Stimulated activated memory B cell treated with anti-CD40 and anti-IgM and Interleukin-4, amounts not matched to agents 10 μg/mL and 1 μg/mL and 100 μg/mL, for 72 hours (primary cell): ENCODE results near the gene VPS29.
A peak's percentile ranks its signal among the peaks of the same experiment; 100 is the strongest.
"Not testable (repeated sequence)": the region's sequence is repeated elsewhere in the genome, so short reads cannot be mapped to it uniquely, and the experiment has no call there.

Source experiments
- ATAC-seq: fragments of 150-1000 bp; cut with Tn5 transposase; 2 replicates; pipeline ENCODE4 v1.10.0; 2021
- H3K27ac Mint-ChIP-seq: one replicate; pipeline ENCODE4 v1.8.0; 2022; ENCODE audit warnings: mild to moderate bottlenecking, mixed read lengths
- H3K27me3 Mint-ChIP-seq: one replicate; pipeline ENCODE4 v1.8.0; 2022; ENCODE audit warnings: mixed read lengths
- H3K36me3 Mint-ChIP-seq: one replicate; pipeline ENCODE4 v1.8.0; 2022; ENCODE audit warnings: mixed read lengths
- H3K4me1 Mint-ChIP-seq: one replicate; pipeline ENCODE4 v1.8.0; 2022; ENCODE audit warnings: mixed read lengths
- H3K4me3 Mint-ChIP-seq: one replicate; pipeline ENCODE4 v1.8.0; 2022; ENCODE audit warnings: mild to moderate bottlenecking, moderate library complexity, mixed read lengths
- H3K9me3 Mint-ChIP-seq: one replicate; pipeline ENCODE4 v1.8.0; 2022; ENCODE audit warnings: mixed read lengths

Gene VPS29

GRCh38 chr12:110501752-110502738, at the start of gene VPS29, which contains the start of gene RAD9B:
Gene VPS29, minus strand, starts transcription at chr12:110502111. Its CDS starts 60 bp downstream, at chr12:110502051.
Gene RAD9B, plus strand, starts transcription at chr12:110502331. Its CDS starts 7 bp downstream, at chr12:110502338.
- no peaks in the 10 kb centered on the region for H3K9me3 Mint-ChIP-seq
- peak; percentile 99 for ATAC-seq
- peak within 1 kb of the TSS; percentile 87 for H3K27ac Mint-ChIP-seq
- H3K4me1 Mint-ChIP-seq = peaks cover 28% of the 10 kb centered on the region
- H3K4me3 Mint-ChIP-seq = peak within 1 kb of the TSS; percentile 90
- H3K27me3 Mint-ChIP-seq = no peaks in the 10 kb centered on the region
- H3K36me3 Mint-ChIP-seq = peaks cover 6% of the 10 kb centered on the region

GRCh38 chr12:110550981-110551380, 49.1 kb upstream of the VPS29 start:
- ATAC-seq = no peak
- no peaks in the 10 kb centered on the region for H3K27me3 Mint-ChIP-seq
- peaks cover 37% of the 10 kb centered on the region for H3K36me3 Mint-ChIP-seq
- no peak overlapping the region for H3K4me3 Mint-ChIP-seq
- H3K27ac Mint-ChIP-seq = no peak overlapping the region
- peaks cover 52% of the 10 kb centered on the region for H3K4me1 Mint-ChIP-seq
- H3K9me3 Mint-ChIP-seq = no peaks in the 10 kb centered on the region

GRCh38 chr12:110549716-110550115, 47.8 kb upstream of the VPS29 start:
- no peak overlapping the region for H3K4me3 Mint-ChIP-seq
- H3K9me3 Mint-ChIP-seq = no peaks in the 10 kb centered on the region
- H3K4me1 Mint-ChIP-seq = peaks cover 43% of the 10 kb centered on the region
- H3K27ac Mint-ChIP-seq = peak overlapping the region; percentile 48
- no peak for ATAC-seq
- H3K36me3 Mint-ChIP-seq = peaks cover 48% of the 10 kb centered on the region
- no peaks in the 10 kb centered on the region for H3K27me3 Mint-ChIP-seq

GRCh38 chr12:110548678-110549077, 46.8 kb upstream of the VPS29 start:
- H3K4me1 Mint-ChIP-seq = peaks cover 44% of the 10 kb centered on the region
- H3K36me3 Mint-ChIP-seq = peaks cover 49% of the 10 kb centered on the region

GRCh38 chr12:110547090-110547489, 45.2 kb upstream of the VPS29 start:
- Mint-ChIP-seq H3K4me1 (peaks cover 50% of the 10 kb centered on the region), H3K4me3 (no peak overlapping the region), H3K36me3 (peaks cover 62% of the 10 kb centered on the region), H3K27ac (peak overlapping the region; percentile 35), H3K27me3 (no peaks in the 10 kb centered on the region), H3K9me3 (no peaks in the 10 kb centered on the region)
- no peak for ATAC-seq

More at GRCh38 chr12:110548678-110549077, 46.8 kb upstream of the VPS29 start:
- Mint-ChIP-seq H3K9me3 (no peaks in the 10 kb centered on the region), H3K27me3 (no peaks in the 10 kb centered on the region), H3K27ac (no peak overlapping the region), H3K4me3 (no peak overlapping the region)
- ATAC-seq = no peak

GRCh38 chr12:110546339-110546738, 44.4 kb upstream of the VPS29 start:
- H3K27me3 Mint-ChIP-seq = no peaks in the 10 kb centered on the region
- peaks cover 60% of the 10 kb centered on the region for H3K36me3 Mint-ChIP-seq
- peaks cover 45% of the 10 kb centered on the region for H3K4me1 Mint-ChIP-seq
- ATAC-seq = no peak
- no peak overlapping the region for H3K4me3 Mint-ChIP-seq
- no peaks in the 10 kb centered on the region for H3K9me3 Mint-ChIP-seq
- H3K27ac Mint-ChIP-seq = peak overlapping the region; percentile 35

GRCh38 chr12:110545812-110546211, 43.9 kb upstream of the VPS29 start:
- Mint-ChIP-seq H3K27ac (peak overlapping the region; percentile 35), H3K36me3 (peaks cover 58% of the 10 kb centered on the region), H3K27me3 (no peaks in the 10 kb centered on the region), H3K4me3 (no peak overlapping the region), H3K4me1 (peaks cover 45% of the 10 kb centered on the region), H3K9me3 (no peaks in the 10 kb centered on the region)
- no peak for ATAC-seq

- not testable (repeated sequence) for H3K27ac Mint-ChIP-seq, ATAC-seq, H3K9me3 Mint-ChIP-seq, H3K27me3 Mint-ChIP-seq, H3K4me3 Mint-ChIP-seq
- H3K4me1 Mint-ChIP-seq = peaks cover 45% of the 10 kb centered on the region
- peaks cover 55% of the 10 kb centered on the region for H3K36me3 Mint-ChIP-seq
Measured at GRCh38 chr12:110545259-110545658, 43.3 kb upstream of the VPS29 start.

- H3K36me3 Mint-ChIP-seq = peaks cover 52% of the 10 kb centered on the region
- peaks cover 36% of the 10 kb centered on the region for H3K4me1 Mint-ChIP-seq
- H3K4me3 Mint-ChIP-seq = no peak overlapping the region
- no peaks in the 10 kb centered on the region for H3K9me3 Mint-ChIP-seq
- H3K27me3 Mint-ChIP-seq = no peaks in the 10 kb centered on the region
- peak overlapping the region; percentile 73 for H3K27ac Mint-ChIP-seq
- no peak for ATAC-seq
Measured at GRCh38 chr12:110543965-110544364, 42.1 kb upstream of the VPS29 start.

- no peaks in the 10 kb centered on the region for H3K9me3 Mint-ChIP-seq
- peak overlapping the region; percentile 3 for H3K4me3 Mint-ChIP-seq
- peak overlapping the region; percentile 73 for H3K27ac Mint-ChIP-seq
- H3K36me3 Mint-ChIP-seq = peaks cover 54% of the 10 kb centered on the region
- H3K4me1 Mint-ChIP-seq = peaks cover 31% of the 10 kb centered on the region
- no peaks in the 10 kb centered on the region for H3K27me3 Mint-ChIP-seq
- ATAC-seq = peak; percentile 73
Measured at GRCh38 chr12:110543252-110543959, 41.5 kb upstream of the VPS29 start.

- Mint-ChIP-seq H3K27me3 (no peaks in the 10 kb centered on the region), H3K4me3 (no peak overlapping the region), H3K36me3 (peaks cover 55% of the 10 kb centered on the region), H3K27ac (peak overlapping the region; percentile 17), H3K9me3 (no peaks in the 10 kb centered on the region), H3K4me1 (peaks cover 15% of the 10 kb centered on the region)
- ATAC-seq = no peak
Measured at GRCh38 chr12:110540048-110540447, 38.1 kb upstream of the VPS29 start.

GRCh38 chr12:110538869-110539622, 37.1 kb upstream of the VPS29 start:
- peaks cover 15% of the 10 kb centered on the region for H3K4me1 Mint-ChIP-seq
- ATAC-seq = no peak
- no peaks in the 10 kb centered on the region for H3K27me3 Mint-ChIP-seq
- H3K27ac Mint-ChIP-seq = peak overlapping the region; percentile 5
- H3K36me3 Mint-ChIP-seq = peaks cover 63% of the 10 kb centered on the region
- H3K4me3 Mint-ChIP-seq = no peak overlapping the region
- no peaks in the 10 kb centered on the region for H3K9me3 Mint-ChIP-seq

GRCh38 chr12:110537605-110538409, 35.9 kb upstream of the VPS29 start:
- no peaks in the 10 kb centered on the region for H3K9me3 Mint-ChIP-seq
- no peaks in the 10 kb centered on the region for H3K27me3 Mint-ChIP-seq
- H3K4me3 Mint-ChIP-seq = no peak overlapping the region
- no peak for ATAC-seq
- peaks cover 3% of the 10 kb centered on the region for H3K4me1 Mint-ChIP-seq
- H3K27ac Mint-ChIP-seq = no peak overlapping the region
- H3K36me3 Mint-ChIP-seq = peaks cover 59% of the 10 kb centered on the region
